GM18502 (cell line): Measurements from ENCODE around the gene C1QTNF2.

Source experiments
- ATAC-seq: cut with Tn5 transposase; IDR thresholded peaks from one replicate; pipeline ENCODE4 v1.9.1; 2021; ENCODE audit warnings: mild to moderate bottlenecking; ENCODE audit not compliant: unreplicated experiment, poor library complexity

The C1QTNF2 gene

GRCh38 chr5:160310552-160311295 lies 59.7 kb downstream of the C1QTNF2 start:
- ATAC-seq = no peak

DNA sequence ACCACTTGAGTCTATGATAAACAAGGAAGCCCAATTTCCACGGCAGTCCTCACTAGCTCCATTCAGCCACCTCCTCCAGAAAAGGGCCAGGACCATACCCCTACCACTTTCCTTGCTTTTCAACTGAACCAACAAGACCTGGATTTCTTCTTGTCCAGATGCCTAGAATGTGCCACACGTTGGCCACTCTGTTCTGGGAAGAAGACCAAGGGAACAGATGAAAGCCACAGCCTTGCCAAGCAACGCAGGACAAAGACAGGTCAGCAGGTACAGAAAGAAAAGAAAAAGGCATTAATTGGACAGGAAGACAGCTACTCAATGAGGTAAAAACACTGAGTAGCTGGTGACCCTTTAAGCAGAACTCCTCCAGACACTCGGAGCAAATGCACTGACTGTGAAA lies 60.3 kb downstream of the C1QTNF2 start:
- ATAC-seq = no peak

GRCh38 chr5:160306696-160307095 lies 63.7 kb downstream of the C1QTNF2 start:
- no peak for ATAC-seq

DNA sequence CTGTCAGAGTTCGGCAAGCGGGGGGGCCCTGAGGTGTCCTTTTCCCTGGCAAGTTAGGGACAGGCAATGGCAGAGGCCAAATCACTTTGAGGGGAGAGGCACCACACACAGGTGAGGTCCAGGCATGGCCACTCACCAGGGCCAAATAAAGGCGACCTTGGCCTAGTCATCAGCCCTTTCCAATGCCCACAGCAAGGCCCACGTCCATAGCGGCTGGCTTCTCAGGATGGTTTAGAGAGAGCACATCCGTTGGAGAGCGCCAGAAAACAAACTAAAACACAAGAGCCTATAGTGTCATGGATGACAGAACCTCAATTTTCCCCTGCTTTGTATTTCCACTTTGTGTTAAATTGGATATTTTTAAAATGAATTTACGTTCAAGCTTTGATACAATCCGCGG lies 65.1 kb downstream of the C1QTNF2 start:
- no peak for ATAC-seq

- ATAC-seq = no peak
Measured at GRCh38 chr5:160303690-160304089, 66.7 kb downstream of the C1QTNF2 start.

DNA sequence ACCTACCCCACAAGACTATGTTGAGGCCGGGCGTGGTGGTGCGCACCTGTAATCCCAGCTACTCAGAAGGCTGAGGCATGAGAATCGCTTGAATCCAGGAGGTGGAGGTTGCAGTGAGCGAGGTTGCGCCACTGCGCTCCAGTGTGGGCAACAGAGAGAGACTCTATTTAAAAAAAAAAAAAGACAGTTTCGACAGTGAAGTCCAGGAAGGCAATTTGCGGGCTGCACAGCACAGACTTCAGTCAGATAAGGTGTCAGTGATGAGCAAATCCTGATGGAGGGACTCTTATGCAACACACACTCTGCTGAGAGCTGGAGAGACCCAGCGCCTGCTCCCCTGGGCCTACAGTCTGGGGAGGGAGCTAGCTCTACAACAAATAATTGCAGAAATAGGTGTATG lies 72.2 kb downstream of the C1QTNF2 start:
- no peak for ATAC-seq

- ATAC-seq = no peak
Measured at GRCh38 chr5:160297776-160298175, 72.7 kb downstream of the C1QTNF2 start.
